Caki2 (cell line): ENCODE data around the gene SCG2. TPM values are rescaled to one million over a fixed set of nuclear protein-coding genes. Genes with fewer than 3 reads are reported as not detected.

Source experiments
- total RNA-seq: library from RNA; depleted of rRNA; stranded (reverse); fragments of >200 nt; shearing (Covaris generic); gene quantifications from 2 replicates; pipeline ENCODE4 v1.2.3, GENCODE V29; 2014; ENCODE audit warnings: low replicate concordance; rRNA removed

SCG2 gene
- total RNA-seq, 1 experiment from 2014 or later: 3.1 TPM

Other genes starting within 250 kb of the SCG2 start
- 43.9 and 52.9 TPM in 2 replicates for gene AP1S3, start 235.2 kb upstream of the SCG2 start, total RNA-seq